ENCODE results near the gene TMEM143.

- TF ChIP-seq CTCF (IDR thresholded peaks at IDR 0.05), result no peak
- TF ChIP-seq POLR2A (IDR thresholded peaks at IDR 0.05), result no peak
- no peak for TF ChIP-seq POLR2AphosphoS5 (IDR thresholded peaks at IDR 0.05; ENCODE audit: insufficient read depth in 1 of 2, low read depth in 1 of 2)
Observed at GRCh38 chr19:48361912-48362311, 1.8 kb downstream of the TMEM143 start.
